ENCODE measurements around the gene CTXND1. TPM values are rescaled to one million over a fixed set of nuclear protein-coding genes. Genes with fewer than 3 reads are reported as not detected.

The CTXND1 gene
- total and polyA plus RNA-seq, 2 of the 4 experiments (the other 2 are of a cell fraction): not detected

- H3K27me3 ChIP-seq (ENCODE audit: control insufficient read depth, insufficient read depth, low read length): no peaks in the 10 kb centered on the region
- ATAC-seq (ENCODE audit: low read depth): no peak
- in situ Hi-C loops (cut with MboI; ENCODE audit: low sequenced_read_pairs): loop anchor here (10.0 kb wide), 1 partner anchor 268 kb away; no protein-coding TSS in a partner anchor
Observed at GRCh38 chr15:80172401-80172800, 79.6 kb downstream of the CTXND1 start.

More at GRCh38 chr15:80172401-80172800, 79.6 kb downstream of the CTXND1 start:
- ChIA-PET POLR2A (ENCODE audit: unreplicated experiment) (no interaction called here), CTCF (interaction anchor here (1.4 kb wide), 1 partner anchor 11 kb away, joined by 11 read pairs; no protein-coding TSS in a partner anchor)
- H2BK120ac ChIP-seq (ENCODE audit: low read depth, low read length): no peak overlapping the region
- H3K23ac ChIP-seq (ENCODE audit: low read depth, low read length): no peak overlapping the region
- 0 out of 2 replicates have a peak overlapping the region, but pooled peaks have one; percentile 38 for H2AK5ac ChIP-seq (ENCODE audit: low read depth, low read length)
- H3K14ac ChIP-seq (replicated peaks; ENCODE audit: low read depth, low read length): no peak overlapping the region
- no peaks in the 10 kb centered on the region; the same call in 1 of the 2 replicates for H3K9me3 ChIP-seq (ENCODE audit: control insufficient read depth, insufficient read depth, low read length)
- dilution Hi-C loops (cut with HindIII; ENCODE audit: low sequenced_read_pairs, unreplicated experiment): no loop called here
- no peak overlapping the region for H4K8ac ChIP-seq (ENCODE audit: low read depth in 2 of 2, low read length in 2 of 2)
- H3K9ac ChIP-seq (ENCODE audit: low read depth, low read length): no peak overlapping the region
- H2BK15ac ChIP-seq (ENCODE audit: low read depth, low read length): no peak overlapping the region
- no peak overlapping the region for H2BK20ac ChIP-seq (ENCODE audit: low read depth, low read length)
- H3K36me3 ChIP-seq (ENCODE audit: control insufficient read depth, insufficient read depth, low read length): peaks cover 15% of the 10 kb centered on the region
- H2AFZ ChIP-seq (replicated peaks; ENCODE audit: low read length, poor library complexity): peak overlapping the region; percentile 26
- TF ChIP-seq RCOR1 (IDR thresholded peaks at IDR 0.05; ENCODE audit: insufficient replicate concordance, low read length) (peak; percentile 22), BHLHE40 (IDR thresholded peaks at IDR 0.05; ENCODE audit: low read depth, low read length) (no peak)
- WGBS, 2 experiments (ENCODE audit: extremely low coverage in 2 of 2, insufficient read length in 1 of 2): 83% methylated on average over 2 of the region's 8 CpGs; no CpG with 5 or more reads in 1 of the 2 experiments
- H3K4me3 ChIP-seq (ENCODE audit: insufficient read depth, low read depth, low read length): no peak overlapping the region
- no peak overlapping the region for H3K4ac ChIP-seq (ENCODE audit: low read depth, low read length)
- no peak overlapping the region for H3K27ac ChIP-seq (ENCODE audit: insufficient read depth, low read length)
- H4K20me1 ChIP-seq (ENCODE audit: insufficient read depth, low read length): 0 out of 2 replicates have a peak, but pooled peaks cover 8% of the 10 kb centered on the region
- H4K5ac ChIP-seq (ENCODE audit: low read depth, low read length): no peak overlapping the region
- H4K91ac ChIP-seq (ENCODE audit: insufficient read depth, low read depth, low read length): no peak overlapping the region
- peaks cover 12% of the 10 kb centered on the region for H3K4me1 ChIP-seq (ENCODE audit: control insufficient read depth, insufficient read depth, low read length)
- no peak overlapping the region for H2BK5ac ChIP-seq (ENCODE audit: low read depth, low read length, poor library complexity, severe bottlenecking)
- intact Hi-C loops (cut with micrococcal nuclease): loop anchor here (2.0 to 10.0 kb wide), 5 partner anchors 100 to 792 kb away; partner anchors contain the start of gene MTHFS
- H3K4me2 ChIP-seq (ENCODE audit: low read depth, low read length): no peak overlapping the region
- H3K18ac ChIP-seq (ENCODE audit: low read depth, low read length): no peak overlapping the region
- DNase-seq: no peak
- H3K9me1 ChIP-seq (ENCODE audit: insufficient read depth, low read length): peaks cover 14% of the 10 kb centered on the region; the same call in 1 of the 2 replicates
- H2AK9ac ChIP-seq (replicated peaks; ENCODE audit: low read depth, low read length, poor library complexity): no peak overlapping the region
- no TSS peak for BruUV-seq (replicated peaks)
- H3K79me1 ChIP-seq (ENCODE audit: low read depth in 1 of 2, low read length in 2 of 2): peaks cover 0 to 18% of the 10 kb centered on the region in 2 experiments; a peak in 2 of 4 replicates
- H3K56ac ChIP-seq (ENCODE audit: extremely low read depth, insufficient read depth, low read length): no peak overlapping the region

Data from IMR-90 (cell line).